GM06990 (cell line): Measurements from ENCODE around the gene CRTC3.

Source experiments
- DNase-seq: peaks from one replicate; pipeline ENCODE4 v3.0.0-alpha.2; 2011; ENCODE audit not compliant: insufficient read length; ENCODE audit errors: extremely low read depth
- H3K27me3 ChIP-seq: replicated peaks from 2 replicates; pipeline ENCODE4 v1.6.0; 2011; ENCODE audit warnings: low read length; ENCODE audit not compliant: control insufficient read depth, insufficient read depth
- H3K36me3 ChIP-seq: 2 replicates; pipeline ENCODE4 v1.5.1; 2011; ENCODE audit warnings: low read length; ENCODE audit not compliant: control insufficient read depth, insufficient read depth
- H3K4me3 ChIP-seq: replicated peaks from 2 replicates; pipeline ENCODE4 v1.5.1; 2011; ENCODE audit warnings: low read depth, mild to moderate bottlenecking, control low read depth, low read length
- TF ChIP-seq, protein P1 (sequence below): IDR thresholded peaks from 2 replicates; pipeline ENCODE4 v1.5.1; 2011; ENCODE audit warnings: low read length, control low read depth, mild to moderate bottlenecking, inconsistent platforms; ENCODE audit not compliant: insufficient read depth, poor library complexity, severe bottlenecking

The CRTC3 gene

DNA sequence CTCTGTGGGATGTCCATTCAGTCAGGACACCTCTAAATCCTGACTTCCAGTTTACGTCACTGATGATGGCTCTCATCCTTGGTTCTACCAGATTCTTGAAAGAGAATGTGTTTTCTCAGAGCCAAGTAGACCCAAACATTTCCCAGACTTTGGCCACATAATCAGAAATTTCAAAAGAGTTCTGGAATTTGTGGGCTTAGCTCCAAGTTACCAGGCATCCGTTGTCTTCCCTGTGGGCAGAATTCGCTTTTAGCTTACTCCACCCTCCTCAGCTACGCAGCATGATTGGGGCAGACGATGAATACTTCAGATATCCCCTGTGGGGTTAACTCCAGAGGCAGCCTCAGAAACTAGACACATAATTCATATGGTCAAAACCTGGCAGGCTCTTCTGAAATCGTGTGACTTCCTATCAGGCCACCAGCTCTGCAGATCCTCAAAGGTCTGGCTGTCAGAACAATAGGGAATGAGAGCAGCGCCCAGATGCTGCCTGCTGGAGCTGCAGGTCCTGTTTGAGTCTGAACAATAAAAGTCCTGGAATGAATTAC is 30.6 kb downstream of the CRTC3 start:
- no peaks in the 10 kb centered on the region; the same call in 1 of the 2 replicates for H3K36me3 ChIP-seq
- H3K4me3 ChIP-seq = no peak overlapping the region
- H3K27me3 ChIP-seq = no peaks in the 10 kb centered on the region
- no peak for DNase-seq
- TF ChIP-seq, protein P1, sequence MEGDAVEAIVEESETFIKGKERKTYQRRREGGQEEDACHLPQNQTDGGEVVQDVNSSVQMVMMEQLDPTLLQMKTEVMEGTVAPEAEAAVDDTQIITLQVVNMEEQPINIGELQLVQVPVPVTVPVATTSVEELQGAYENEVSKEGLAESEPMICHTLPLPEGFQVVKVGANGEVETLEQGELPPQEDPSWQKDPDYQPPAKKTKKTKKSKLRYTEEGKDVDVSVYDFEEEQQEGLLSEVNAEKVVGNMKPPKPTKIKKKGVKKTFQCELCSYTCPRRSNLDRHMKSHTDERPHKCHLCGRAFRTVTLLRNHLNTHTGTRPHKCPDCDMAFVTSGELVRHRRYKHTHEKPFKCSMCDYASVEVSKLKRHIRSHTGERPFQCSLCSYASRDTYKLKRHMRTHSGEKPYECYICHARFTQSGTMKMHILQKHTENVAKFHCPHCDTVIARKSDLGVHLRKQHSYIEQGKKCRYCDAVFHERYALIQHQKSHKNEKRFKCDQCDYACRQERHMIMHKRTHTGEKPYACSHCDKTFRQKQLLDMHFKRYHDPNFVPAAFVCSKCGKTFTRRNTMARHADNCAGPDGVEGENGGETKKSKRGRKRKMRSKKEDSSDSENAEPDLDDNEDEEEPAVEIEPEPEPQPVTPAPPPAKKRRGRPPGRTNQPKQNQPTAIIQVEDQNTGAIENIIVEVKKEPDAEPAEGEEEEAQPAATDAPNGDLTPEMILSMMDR = no peak

DNA sequence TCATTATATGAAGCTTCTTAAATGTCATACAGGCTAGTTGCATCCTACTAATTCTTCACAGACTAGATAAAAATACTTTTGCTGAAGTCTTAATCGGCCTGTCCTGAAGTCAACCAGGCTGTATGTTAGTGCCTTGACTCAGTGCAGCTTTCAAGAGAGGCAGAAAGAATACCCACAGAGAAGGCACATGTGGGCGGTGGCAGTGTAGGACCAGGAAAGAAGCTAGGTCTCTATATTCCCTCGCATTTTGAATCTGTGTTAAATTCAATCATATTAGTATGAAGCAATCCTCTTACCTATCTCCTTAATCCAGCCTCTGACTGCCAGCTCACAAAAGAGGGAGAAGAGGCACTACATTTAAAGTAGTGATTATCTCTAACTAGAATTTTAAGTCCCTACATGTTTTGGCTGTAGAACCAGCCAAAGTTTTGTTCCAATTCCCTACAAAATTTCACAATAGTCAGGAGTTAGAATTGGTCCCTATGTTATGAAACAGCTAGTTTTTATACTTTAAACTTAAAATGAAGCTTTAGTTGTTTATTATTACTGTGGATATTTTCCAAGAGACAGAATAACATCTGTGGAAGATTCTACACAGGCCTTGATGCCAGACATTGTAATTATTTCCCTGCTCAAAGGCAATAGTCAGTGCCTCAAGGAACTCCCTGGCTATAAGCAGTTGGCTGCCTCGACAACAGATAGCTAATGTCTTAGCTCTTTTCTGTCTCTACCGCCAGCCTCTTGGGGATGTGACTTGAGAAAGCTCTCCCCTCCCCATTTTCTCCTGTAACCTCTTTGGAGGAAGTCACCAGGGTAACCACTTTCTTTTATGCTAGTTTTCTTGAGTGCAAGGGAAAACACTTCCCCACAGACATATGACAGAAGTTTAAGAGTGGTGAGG is 31.9 kb downstream of the CRTC3 start:
- Histone ChIP-seq H3K27me3 (no peaks in the 10 kb centered on the region), H3K36me3 (no peaks in the 10 kb centered on the region; the same call in 1 of the 2 replicates), H3K4me3 (no peak overlapping the region)
- DNase-seq = no peak
- TF ChIP-seq, protein P1 = no peak

DNA sequence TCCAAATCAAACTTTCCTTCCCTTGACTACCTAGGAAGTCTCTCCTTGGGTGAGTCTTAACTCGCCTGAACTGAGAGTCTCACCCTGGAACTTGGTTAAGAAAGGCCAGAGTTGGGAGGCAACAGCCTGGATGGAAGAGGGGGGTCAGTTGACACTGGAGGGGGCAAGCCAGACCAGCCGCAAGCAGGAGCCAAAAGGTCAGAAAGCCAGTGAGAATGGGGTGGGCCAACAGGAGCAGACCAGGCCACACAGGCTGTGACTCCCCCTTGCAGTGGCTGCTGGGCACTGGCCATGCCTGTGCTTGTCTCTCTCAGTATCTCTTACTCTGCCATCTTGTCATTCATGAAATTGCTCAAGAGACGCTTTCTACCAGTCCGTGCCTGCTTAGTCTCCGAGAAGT is 32.9 kb downstream of the CRTC3 start:
- no peak for DNase-seq
- Histone ChIP-seq H3K36me3 (no peaks in the 10 kb centered on the region; the same call in 1 of the 2 replicates), H3K27me3 (no peaks in the 10 kb centered on the region), H3K4me3 (no peak overlapping the region)
- TF ChIP-seq, protein P1 = no peak

DNA sequence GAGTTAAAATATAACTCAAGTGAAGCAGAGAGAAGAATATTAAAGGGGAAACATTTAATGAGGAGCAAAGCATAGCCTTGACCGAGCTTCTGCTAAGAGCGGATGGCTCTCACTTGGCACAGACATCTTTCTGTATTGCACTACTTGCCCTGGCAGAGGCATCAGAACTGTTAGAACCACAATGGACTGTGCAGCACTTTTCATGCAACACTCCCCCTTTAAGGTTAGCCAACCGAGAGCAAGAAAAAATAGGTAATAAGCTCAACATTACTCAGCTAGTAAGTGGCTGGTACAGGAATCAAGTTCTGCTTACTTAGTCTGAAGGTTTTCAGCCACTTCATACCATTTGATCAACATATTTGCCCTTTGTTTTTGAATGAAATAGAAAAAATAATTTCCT is 33.7 kb downstream of the CRTC3 start:
- TF ChIP-seq, protein P1 = no peak
- no peaks in the 10 kb centered on the region for H3K27me3 ChIP-seq
- DNase-seq = no peak

DNA sequence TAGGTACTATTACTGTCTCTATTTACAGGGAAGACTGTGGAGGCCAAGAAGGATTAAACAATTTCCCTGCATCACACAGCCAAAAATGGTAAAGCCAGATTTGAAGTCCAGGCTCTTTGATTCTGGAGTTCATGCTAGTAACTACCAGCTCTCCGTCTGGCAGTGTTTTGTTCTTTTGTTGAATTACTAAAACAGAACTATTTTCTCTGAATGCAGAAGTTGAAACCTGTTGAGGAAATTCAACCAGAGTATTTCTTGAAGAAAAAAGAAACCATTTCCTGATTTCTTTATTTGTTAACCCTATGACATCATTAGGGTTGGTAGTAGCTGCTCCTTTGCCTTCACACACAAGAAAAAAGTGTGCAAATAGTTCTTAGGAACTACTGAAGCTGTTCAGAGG is 34.3 kb downstream of the CRTC3 start:
- TF ChIP-seq, protein P1 = no peak

More for the DNA sequence above, 33.7 kb downstream of the CRTC3 start:
- no peaks in the 10 kb centered on the region; the same call in 1 of the 2 replicates for H3K36me3 ChIP-seq
- no peak overlapping the region for H3K4me3 ChIP-seq

More for the DNA sequence above, 34.3 kb downstream of the CRTC3 start:
- no peaks in the 10 kb centered on the region for H3K27me3 ChIP-seq
- no peaks in the 10 kb centered on the region; the same call in 1 of the 2 replicates for H3K36me3 ChIP-seq
- DNase-seq = peak; percentile 41
- no peak overlapping the region for H3K4me3 ChIP-seq
